ENCODE data around the gene TMEM60. TPM values are rescaled to one million over a fixed set of nuclear protein-coding genes. Genes with fewer than 3 reads are reported as not detected.

Gene TMEM60
- total and polyA plus RNA-seq, 2 of the 13 experiments (the other 11 are each of a cell fraction or from before 2014, with no cell fraction given): 25.6 to 27.7 TPM

DNA sequence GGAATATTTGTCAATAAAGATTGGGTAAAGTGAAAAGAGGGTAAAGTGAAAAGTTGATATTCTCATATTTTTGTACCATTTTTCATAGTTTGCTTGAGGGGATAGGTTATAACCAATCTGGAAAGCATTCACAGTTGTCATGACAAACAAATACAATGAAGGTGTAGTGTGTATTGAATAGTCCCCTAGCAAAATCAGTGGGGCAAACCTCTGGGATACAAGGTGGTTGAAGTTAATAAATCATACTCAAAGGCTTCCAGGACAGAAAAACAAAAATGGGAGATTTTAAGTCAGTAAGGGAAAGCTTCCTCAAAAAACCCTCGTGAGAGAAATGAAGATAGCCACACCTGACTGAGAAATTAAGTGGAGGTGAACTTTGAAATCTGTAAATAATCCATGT is 39.7 kb upstream of the TMEM60 start (continued):
- TF ChIP-seq ZNF678 (CRISPR knock-in tag; IDR thresholded peaks at IDR 0.05): no peak
- TF ChIP-seq ZNF17 (CRISPR knock-in tag; IDR thresholded peaks at IDR 0.05): no peak
- TF ChIP-seq, protein P1, sequence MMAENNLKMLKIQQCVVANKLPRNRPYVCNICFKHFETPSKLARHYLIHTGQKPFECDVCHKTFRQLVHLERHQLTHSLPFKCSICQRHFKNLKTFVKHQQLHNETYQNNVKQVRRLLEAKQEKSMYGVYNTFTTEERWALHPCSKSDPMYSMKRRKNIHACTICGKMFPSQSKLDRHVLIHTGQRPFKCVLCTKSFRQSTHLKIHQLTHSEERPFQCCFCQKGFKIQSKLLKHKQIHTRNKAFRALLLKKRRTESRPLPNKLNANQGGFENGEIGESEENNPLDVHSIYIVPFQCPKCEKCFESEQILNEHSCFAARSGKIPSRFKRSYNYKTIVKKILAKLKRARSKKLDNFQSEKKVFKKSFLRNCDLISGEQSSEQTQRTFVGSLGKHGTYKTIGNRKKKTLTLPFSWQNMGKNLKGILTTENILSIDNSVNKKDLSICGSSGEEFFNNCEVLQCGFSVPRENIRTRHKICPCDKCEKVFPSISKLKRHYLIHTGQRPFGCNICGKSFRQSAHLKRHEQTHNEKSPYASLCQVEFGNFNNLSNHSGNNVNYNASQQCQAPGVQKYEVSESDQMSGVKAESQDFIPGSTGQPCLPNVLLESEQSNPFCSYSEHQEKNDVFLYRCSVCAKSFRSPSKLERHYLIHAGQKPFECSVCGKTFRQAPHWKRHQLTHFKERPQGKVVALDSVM (CRISPR knock-in tag; IDR thresholded peaks at IDR 0.05): no peak
- TF ChIP-seq SIX1 (CRISPR knock-in tag; IDR thresholded peaks at IDR 0.05; ENCODE audit: borderline replicate concordance): no peak
- TF ChIP-seq, protein P2, sequence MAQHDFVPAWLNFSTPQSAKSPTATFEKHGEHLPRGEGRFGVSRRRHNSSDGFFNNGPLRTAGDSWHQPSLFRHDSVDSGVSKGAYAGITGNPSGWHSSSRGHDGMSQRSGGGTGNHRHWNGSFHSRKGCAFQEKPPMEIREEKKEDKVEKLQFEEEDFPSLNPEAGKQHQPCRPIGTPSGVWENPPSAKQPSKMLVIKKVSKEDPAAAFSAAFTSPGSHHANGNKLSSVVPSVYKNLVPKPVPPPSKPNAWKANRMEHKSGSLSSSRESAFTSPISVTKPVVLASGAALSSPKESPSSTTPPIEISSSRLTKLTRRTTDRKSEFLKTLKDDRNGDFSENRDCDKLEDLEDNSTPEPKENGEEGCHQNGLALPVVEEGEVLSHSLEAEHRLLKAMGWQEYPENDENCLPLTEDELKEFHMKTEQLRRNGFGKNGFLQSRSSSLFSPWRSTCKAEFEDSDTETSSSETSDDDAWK (CRISPR knock-in tag; IDR thresholded peaks at IDR 0.05): no peak

DNA sequence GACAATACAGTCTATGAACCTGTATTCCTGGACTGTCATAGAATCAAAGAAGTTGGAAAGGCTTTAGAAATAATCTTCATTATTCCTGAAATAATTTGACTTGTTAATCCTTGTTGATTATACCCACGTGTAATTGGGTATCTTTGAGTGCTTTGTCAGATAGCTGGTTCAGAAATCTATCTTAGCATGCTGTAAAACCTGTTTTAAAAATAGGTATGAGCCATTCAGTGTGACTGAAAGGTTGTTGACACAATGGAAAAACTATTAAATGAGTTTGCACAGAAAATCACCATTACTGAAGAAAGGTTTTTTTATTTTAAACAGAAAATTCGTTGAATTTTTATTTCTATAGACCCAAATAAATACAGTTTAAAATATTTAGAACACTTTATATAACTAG is 39.0 kb upstream of the TMEM60 start:
- Histone ChIP-seq H3K4me3 (replicated peaks in 1 of 3; ENCODE audit: insufficient read depth in 1 of 3, low read depth in 2 of 3, low read length in 3 of 3) (no peak overlapping the region), H3K4me1 (ENCODE audit: insufficient read depth, low read length) (peaks cover 11% of the 10 kb centered on the region), H4K20me1 (ENCODE audit: insufficient read depth, low read length) (no peaks in the 10 kb centered on the region), H3K36me3 (replicated peaks in 1 of 2; ENCODE audit: control insufficient read depth in 1 of 2, insufficient read depth in 2 of 2, low read length in 2 of 2) (no peaks in the 10 kb centered on the region), H3K9me3 (ENCODE audit: low read length) (no peaks in the 10 kb centered on the region), H2AFZ (ENCODE audit: low read length) (no peak overlapping the region), H3K4me2 (ENCODE audit: low read depth, low read length) (no peak overlapping the region), H3K79me2 (ENCODE audit: insufficient read depth, low read length) (no peaks in the 10 kb centered on the region), H3K9ac (ENCODE audit: insufficient read depth, low read depth, low read length) (no peak overlapping the region), H3K27me3 (ENCODE audit: control insufficient read depth in 1 of 2, insufficient read depth in 2 of 2, low read length in 2 of 2) (no peaks in the 10 kb centered on the region), H3K27ac (ENCODE audit: extremely low read length, insufficient read depth, low read length) (no peak overlapping the region)
- intact Hi-C loops (cut with micrococcal nuclease; ENCODE audit: unreplicated experiment) (no loop called here), in situ Hi-C loops (cut with HindIII; ENCODE audit: extremely low pct_ligation_motif_present, low pct_unique_long_range_greater_than_20kb) (no loop called here)
- BruUV-seq (replicated peaks): no TSS peak
- CTCF ChIA-PET (ENCODE audit: low intra/inter-chr PET ratio, low total read pairs): no interaction called here
- POLR2A ChIA-PET: no interaction called here
- FAIRE-seq (no peak), DNase-seq (ENCODE audit: low spot score) (no peak), ATAC-seq (no peak)
- 48% methylated on average over 2 of the region's 2 CpGs for WGBS (ENCODE audit: low lambda C conversion rate)
- no peak for TF ChIP-seq ZNF263 (CRISPR knock-in tag; IDR thresholded peaks at IDR 0.05)
- TF ChIP-seq NCOR1 (IDR thresholded peaks at IDR 0.05; ENCODE audit: borderline replicate concordance, low read length): no peak
- TF ChIP-seq, protein P3, sequence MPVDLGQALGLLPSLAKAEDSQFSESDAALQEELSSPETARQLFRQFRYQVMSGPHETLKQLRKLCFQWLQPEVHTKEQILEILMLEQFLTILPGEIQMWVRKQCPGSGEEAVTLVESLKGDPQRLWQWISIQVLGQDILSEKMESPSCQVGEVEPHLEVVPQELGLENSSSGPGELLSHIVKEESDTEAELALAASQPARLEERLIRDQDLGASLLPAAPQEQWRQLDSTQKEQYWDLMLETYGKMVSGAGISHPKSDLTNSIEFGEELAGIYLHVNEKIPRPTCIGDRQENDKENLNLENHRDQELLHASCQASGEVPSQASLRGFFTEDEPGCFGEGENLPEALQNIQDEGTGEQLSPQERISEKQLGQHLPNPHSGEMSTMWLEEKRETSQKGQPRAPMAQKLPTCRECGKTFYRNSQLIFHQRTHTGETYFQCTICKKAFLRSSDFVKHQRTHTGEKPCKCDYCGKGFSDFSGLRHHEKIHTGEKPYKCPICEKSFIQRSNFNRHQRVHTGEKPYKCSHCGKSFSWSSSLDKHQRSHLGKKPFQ (CRISPR knock-in tag; IDR thresholded peaks at IDR 0.05; ENCODE audit: insufficient replicate concordance): no peak
- TF ChIP-seq ZNF589 (CRISPR knock-in tag; conservative IDR thresholded peaks at IDR 0.05): no peak
- TF ChIP-seq ZFP36 (IDR thresholded peaks at IDR 0.05; ENCODE audit: borderline replicate concordance, low read depth, low read length, partially characterized antibody): no peak
- TF ChIP-seq ZNF329 (CRISPR knock-in tag; IDR thresholded peaks at IDR 0.05; ENCODE audit: low read depth): no peak
- no peak for TF ChIP-seq KDM6A (CRISPR knock-in tag; IDR thresholded peaks at IDR 0.05; ENCODE audit: low read depth)
- TF ChIP-seq, protein P4, sequence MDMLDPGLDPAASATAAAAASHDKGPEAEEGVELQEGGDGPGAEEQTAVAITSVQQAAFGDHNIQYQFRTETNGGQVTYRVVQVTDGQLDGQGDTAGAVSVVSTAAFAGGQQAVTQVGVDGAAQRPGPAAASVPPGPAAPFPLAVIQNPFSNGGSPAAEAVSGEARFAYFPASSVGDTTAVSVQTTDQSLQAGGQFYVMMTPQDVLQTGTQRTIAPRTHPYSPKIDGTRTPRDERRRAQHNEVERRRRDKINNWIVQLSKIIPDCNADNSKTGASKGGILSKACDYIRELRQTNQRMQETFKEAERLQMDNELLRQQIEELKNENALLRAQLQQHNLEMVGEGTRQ (IDR thresholded peaks at IDR 0.05; ENCODE audit: low read depth, low read length): no peak
- TF ChIP-seq, protein P4 (CRISPR knock-in tag; IDR thresholded peaks at IDR 0.05; ENCODE audit: borderline replicate concordance): no peak
- TF ChIP-seq CREB1 (IDR thresholded peaks at IDR 0.05): no peak
- no peak for TF ChIP-seq CREB1 (CRISPR knock-in tag; IDR thresholded peaks at IDR 0.05)
- TF ChIP-seq ZMAT3 (CRISPR knock-in tag; conservative IDR thresholded peaks at IDR 0.05): no peak

All from HepG2 (cell line).